OCI-LY1 (cell line): ENCODE results near the gene MAPK12.

Source experiments
- H2AFZ ChIP-seq: fragments of 200-600 bp; sonication (generic), shearing (Covaris generic); 2 replicates; pipeline ENCODE4 v1.6.0; 2014; ENCODE audit warnings: antibody characterized with exemption, mild to moderate bottlenecking, low read length
- H3F3A ChIP-seq: fragments of 200-600 bp; sonication (generic), shearing (Covaris generic); 2 replicates; pipeline ENCODE4 v1.6.0; 2014; ENCODE audit warnings: mild to moderate bottlenecking, antibody characterized with exemption, low read length, moderate library complexity; ENCODE audit not compliant: insufficient read depth
- H3K27ac ChIP-seq: fragments of 200-600 bp; sonication (generic); 2 replicates; pipeline ENCODE4 v1.5.1; 2014; ENCODE audit warnings: low read length, mixed run types, mild to moderate bottlenecking, low read depth; ENCODE audit not compliant: poor library complexity, severe bottlenecking
- H3K27me3 ChIP-seq: fragments of 200-600 bp; sonication (generic); 2 replicates; pipeline ENCODE4 v1.6.0; 2014; ENCODE audit warnings: antibody characterized with exemption, mild to moderate bottlenecking, low read length, moderate library complexity; ENCODE audit not compliant: insufficient read depth
- H3K36me3 ChIP-seq: fragments of 200-600 bp; sonication (generic); 2 replicates; pipeline ENCODE4 v1.6.1; 2014; ENCODE audit warnings: mild to moderate bottlenecking, antibody characterized with exemption, low read length, moderate library complexity, mixed read lengths; ENCODE audit not compliant: insufficient read depth
- H3K4me1 ChIP-seq: fragments of 200-600 bp; sonication (generic); 2 replicates; pipeline ENCODE4 v1.5.1; 2014; ENCODE audit warnings: mild to moderate bottlenecking, low read length, moderate library complexity; ENCODE audit not compliant: insufficient read depth, severe bottlenecking
- H3K4me2 ChIP-seq: fragments of 200-600 bp; sonication (generic), shearing (Covaris generic); 2 replicates; pipeline ENCODE4 v1.6.1; 2014; ENCODE audit warnings: low read length
- H3K4me3 ChIP-seq: fragments of 200-600 bp; sonication (generic); 2 replicates; pipeline ENCODE4 v1.5.1; 2014; ENCODE audit warnings: low read length, low read depth, mild to moderate bottlenecking, mixed read lengths; ENCODE audit not compliant: poor library complexity, severe bottlenecking
- H3K79me2 ChIP-seq: fragments of 200-600 bp; shearing (Covaris generic); 2 replicates; pipeline ENCODE4 v1.6.1; 2016; ENCODE audit warnings: mixed run types, low read length, mixed read lengths; ENCODE audit not compliant: insufficient read depth
- H3K9ac ChIP-seq: fragments of 200-600 bp; sonication (generic), shearing (Covaris generic); 2 replicates; pipeline ENCODE4 v1.6.1; 2014; ENCODE audit warnings: mild to moderate bottlenecking, low read length, mixed read lengths
- H3K9me2 ChIP-seq: fragments of 200-600 bp; sonication (generic), shearing (Covaris generic); 2 replicates; pipeline ENCODE4 v1.6.1; 2014; ENCODE audit warnings: low read depth, mild to moderate bottlenecking, low read length, mixed read lengths
- H3K9me3 ChIP-seq: fragments of 200-600 bp; shearing (Covaris generic); 2 replicates; pipeline ENCODE4 v1.6.1; 2014; ENCODE audit warnings: low read length, mixed read lengths
- H4K20me1 ChIP-seq: fragments of 200-600 bp; sonication (generic), shearing (Covaris generic); 2 replicates; pipeline ENCODE4 v1.6.0; 2016; ENCODE audit warnings: mild to moderate bottlenecking, low read length; ENCODE audit not compliant: insufficient read depth
- EZH2 ChIP-seq: fragments of 200-600 bp; sonication (generic), shearing (Covaris generic); IDR thresholded peaks from 2 replicates; pipeline ENCODE4 v1.8.0; 2017; ENCODE audit warnings: borderline replicate concordance, mixed run types, mild to moderate bottlenecking, antibody characterized with exemption, low read length, moderate library complexity, mixed read lengths
- TF ChIP-seq, protein P1 (sequence below): fragments of 200-600 bp; sonication (generic), shearing (Covaris generic); IDR thresholded peaks from 2 replicates; pipeline ENCODE4 v1.5.1; 2017; ENCODE audit warnings: mild to moderate bottlenecking, antibody characterized with exemption, low read length, moderate library complexity, mixed read lengths

The MAPK12 gene

DNA sequence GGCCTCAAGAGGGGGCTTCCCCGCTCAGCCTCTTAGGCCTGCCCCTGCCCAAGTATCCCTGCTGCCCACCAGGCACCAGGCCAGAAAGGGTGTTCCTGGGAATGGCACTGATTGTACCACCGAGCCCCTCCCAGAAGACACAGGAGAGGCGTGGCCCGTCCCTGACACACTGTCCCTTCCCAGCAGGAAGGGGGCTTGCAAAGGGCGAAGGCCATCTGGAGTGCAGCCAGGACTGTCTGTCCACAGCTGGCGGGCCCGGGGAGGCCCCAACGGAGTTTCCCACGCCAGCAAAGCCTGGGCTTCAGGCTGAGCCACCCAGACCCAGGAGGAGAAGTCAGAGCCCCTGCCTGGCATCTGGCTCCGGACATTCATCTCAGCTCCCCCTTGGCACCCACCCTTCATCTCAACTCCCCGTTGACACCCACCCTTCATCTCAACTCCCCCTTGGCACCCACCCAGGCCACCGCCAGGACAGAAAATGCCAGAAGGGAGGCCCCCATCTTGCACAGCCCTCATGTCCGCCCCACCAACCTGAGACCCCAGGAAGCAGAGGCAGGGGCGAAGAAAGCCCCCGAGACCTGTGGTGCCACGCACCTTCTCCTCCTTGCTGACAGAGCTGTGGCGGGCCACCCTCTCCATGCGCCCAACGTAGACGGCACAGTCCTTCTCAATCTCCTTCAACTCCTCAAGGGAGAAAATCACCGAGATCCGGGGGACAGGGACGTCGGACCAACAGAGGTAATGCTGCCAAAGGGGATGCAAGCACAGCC is 36.1 kb downstream of the MAPK12 start:
- no peaks in the 10 kb centered on the region for H3K9me3 ChIP-seq
- H3K4me2 ChIP-seq: no peak overlapping the region
- no peak overlapping the region for H3K4me3 ChIP-seq
- no peak overlapping the region for H3K27ac ChIP-seq
- no peaks in the 10 kb centered on the region for H3K9me2 ChIP-seq
- peaks cover 71% of the 10 kb centered on the region for H3K36me3 ChIP-seq
- no peaks in the 10 kb centered on the region for H3K27me3 ChIP-seq
- H3F3A ChIP-seq: no peaks in the 10 kb centered on the region
- no peak overlapping the region for H3K9ac ChIP-seq
- TF ChIP-seq, protein P1, sequence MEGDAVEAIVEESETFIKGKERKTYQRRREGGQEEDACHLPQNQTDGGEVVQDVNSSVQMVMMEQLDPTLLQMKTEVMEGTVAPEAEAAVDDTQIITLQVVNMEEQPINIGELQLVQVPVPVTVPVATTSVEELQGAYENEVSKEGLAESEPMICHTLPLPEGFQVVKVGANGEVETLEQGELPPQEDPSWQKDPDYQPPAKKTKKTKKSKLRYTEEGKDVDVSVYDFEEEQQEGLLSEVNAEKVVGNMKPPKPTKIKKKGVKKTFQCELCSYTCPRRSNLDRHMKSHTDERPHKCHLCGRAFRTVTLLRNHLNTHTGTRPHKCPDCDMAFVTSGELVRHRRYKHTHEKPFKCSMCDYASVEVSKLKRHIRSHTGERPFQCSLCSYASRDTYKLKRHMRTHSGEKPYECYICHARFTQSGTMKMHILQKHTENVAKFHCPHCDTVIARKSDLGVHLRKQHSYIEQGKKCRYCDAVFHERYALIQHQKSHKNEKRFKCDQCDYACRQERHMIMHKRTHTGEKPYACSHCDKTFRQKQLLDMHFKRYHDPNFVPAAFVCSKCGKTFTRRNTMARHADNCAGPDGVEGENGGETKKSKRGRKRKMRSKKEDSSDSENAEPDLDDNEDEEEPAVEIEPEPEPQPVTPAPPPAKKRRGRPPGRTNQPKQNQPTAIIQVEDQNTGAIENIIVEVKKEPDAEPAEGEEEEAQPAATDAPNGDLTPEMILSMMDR: no peak
- no peak for TF ChIP-seq EZH2
- no peaks in the 10 kb centered on the region for H3K79me2 ChIP-seq
- H4K20me1 ChIP-seq: no peaks in the 10 kb centered on the region
- H2AFZ ChIP-seq: no peak overlapping the region
- no peaks in the 10 kb centered on the region for H3K4me1 ChIP-seq

GRCh38 chr22:50224071-50224470 is 37.4 kb downstream of the MAPK12 start:
- Histone ChIP-seq H3K9ac (no peak overlapping the region), H3K4me2 (no peak overlapping the region), H3K9me3 (no peaks in the 10 kb centered on the region), H3K27ac (no peak overlapping the region), H3K27me3 (no peaks in the 10 kb centered on the region), H3K36me3 (peaks cover 80% of the 10 kb centered on the region), H3F3A (no peaks in the 10 kb centered on the region), H3K9me2 (no peaks in the 10 kb centered on the region), H3K4me1 (no peaks in the 10 kb centered on the region), H3K79me2 (no peaks in the 10 kb centered on the region), H2AFZ (no peak overlapping the region), H3K4me3 (no peak overlapping the region), H4K20me1 (no peaks in the 10 kb centered on the region)
- no peak for TF ChIP-seq EZH2
- TF ChIP-seq, protein P1: no peak

GRCh38 chr22:50222508-50222907 is 39.0 kb downstream of the MAPK12 start:
- Histone ChIP-seq H4K20me1 (no peaks in the 10 kb centered on the region), H3K9me2 (no peaks in the 10 kb centered on the region)
- TF ChIP-seq, protein P1: no peak
- TF ChIP-seq EZH2: no peak

More at GRCh38 chr22:50222508-50222907, 39.0 kb downstream of the MAPK12 start:
- no peak overlapping the region for H3K9ac ChIP-seq
- no peaks in the 10 kb centered on the region for H3K9me3 ChIP-seq
- no peaks in the 10 kb centered on the region for H3F3A ChIP-seq
- H3K79me2 ChIP-seq: no peaks in the 10 kb centered on the region
- H3K4me2 ChIP-seq: no peak overlapping the region
- no peaks in the 10 kb centered on the region for H3K4me1 ChIP-seq
- H3K36me3 ChIP-seq: peaks cover 87% of the 10 kb centered on the region
- H3K27ac ChIP-seq: no peak overlapping the region
- no peak overlapping the region for H2AFZ ChIP-seq
- H3K4me3 ChIP-seq: no peak overlapping the region
- H3K27me3 ChIP-seq: no peaks in the 10 kb centered on the region
